Measurements from ENCODE around the gene PTTG1. TPM values are rescaled to one million over a fixed set of nuclear protein-coding genes. Genes with fewer than 3 reads are reported as not detected.

The PTTG1 gene
- total and polyA plus RNA-seq, 2 of the 8 experiments (the other 6 are each of a cell fraction or from before 2014, with no cell fraction given), result 240 to 478 TPM

DNA sequence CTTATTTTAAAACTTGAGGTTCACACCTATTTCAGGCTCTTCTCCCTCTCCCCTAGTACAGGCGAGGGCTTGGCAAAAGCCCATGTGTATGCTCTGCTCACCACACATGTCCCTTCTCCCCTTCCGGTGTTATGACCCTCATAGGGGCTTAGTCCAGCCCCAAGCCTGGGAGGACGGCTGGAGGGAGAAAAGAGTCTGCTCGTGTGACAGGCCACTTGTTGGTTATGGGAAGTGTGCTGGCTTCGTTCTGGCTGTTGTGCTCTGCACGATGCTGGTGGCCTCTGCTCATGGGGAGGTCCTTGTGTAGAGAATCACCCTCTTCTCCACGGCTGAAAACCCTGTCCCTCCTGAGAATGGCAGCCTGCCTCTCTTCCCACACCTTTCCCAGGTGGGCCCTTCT, 11.1 kb downstream of the PTTG1 start:
- no peak overlapping the region for H3K9ac ChIP-seq (replicated peaks in 1 of 4; ENCODE audit: extremely low read depth in 1 of 4, low read depth in 3 of 4, low read length in 3 of 4)
- DNase-seq (ENCODE audit: low read depth in 1 of 2, low spot score in 2 of 2) (no peak), FAIRE-seq (no peak)
- H3K4me2 ChIP-seq (ENCODE audit: insufficient read depth in 1 of 2, low read depth in 2 of 2, low read length in 2 of 2), result no peak overlapping the region
- peaks cover 0 to 17% (median 8%) of the 10 kb centered on the region in 4 experiments; a peak in 6 of 8 replicates for H3K36me3 ChIP-seq (ENCODE audit: control insufficient read depth in 2 of 4, insufficient read depth in 4 of 4, low read length in 3 of 4)
- H2BK20ac ChIP-seq (ENCODE audit: low read length), result no peak overlapping the region
- H2BK120ac ChIP-seq (replicated peaks; ENCODE audit: low read depth, low read length), result no peak overlapping the region
- no peaks in the 10 kb centered on the region; the same call in 1 of the 2 replicates for H3K23me2 ChIP-seq (ENCODE audit: low read depth, low read length)
- H3K23ac ChIP-seq (ENCODE audit: insufficient read length), result no peak overlapping the region
- no peaks in the 10 kb centered on the region; a peak in 1 of 7 replicates for H3K4me1 ChIP-seq (replicated peaks in 1 of 4; ENCODE audit: control insufficient read depth in 3 of 4, insufficient read depth in 4 of 4, low read length in 3 of 4)
- H4K5ac ChIP-seq (ENCODE audit: insufficient read length, low read depth, low read length), result no peak overlapping the region
- H2BK12ac ChIP-seq (ENCODE audit: low read depth, low read length), result no peak overlapping the region
- H2BK5ac ChIP-seq (ENCODE audit: low read depth, low read length), result no peak overlapping the region
- H3K14ac ChIP-seq (ENCODE audit: insufficient read length), result no peak overlapping the region
- no peak overlapping the region for H3K4me3 ChIP-seq (ENCODE audit: extremely low read depth in 1 of 4, insufficient read depth in 2 of 4, low read depth in 3 of 4, low read length in 4 of 4)
- no peaks in the 10 kb centered on the region for H3K79me2 ChIP-seq (ENCODE audit: control insufficient read depth in 1 of 2, insufficient read depth in 2 of 2, low read length in 2 of 2)
- POLR2A ChIA-PET (ENCODE audit: partially characterized antibody), result interaction anchor here (0.6 kb wide), 1 partner anchor 9 kb away, joined by 3 read pairs; no protein-coding TSS in a partner anchor
- H2AK5ac ChIP-seq (ENCODE audit: low read depth, low read length), result no peak overlapping the region
- no peak overlapping the region for H2AFZ ChIP-seq (ENCODE audit: low read length)
- no peaks in the 10 kb centered on the region for H3K9me3 ChIP-seq (ENCODE audit: insufficient read depth in 2 of 2, low read depth in 1 of 2, low read length in 1 of 2)
- no peaks in the 10 kb centered on the region for H4K20me1 ChIP-seq (replicated peaks in 1 of 2; ENCODE audit: control insufficient read depth in 1 of 2, insufficient read depth in 2 of 2, low read length in 2 of 2)
- H3K56ac ChIP-seq (replicated peaks; ENCODE audit: insufficient read length, low read depth, low read length), result no peak overlapping the region
- no peak overlapping the region for H3K27ac ChIP-seq (ENCODE audit: low read depth, low read length)
- CTCF ChIA-PET (ENCODE audit: partially characterized antibody), result no interaction called here
- no peak overlapping the region for H2BK15ac ChIP-seq (ENCODE audit: low read length)
- no peaks in the 10 kb centered on the region for H3K79me1 ChIP-seq (ENCODE audit: low read depth, low read length)
- WGBS, 2 experiments (ENCODE audit: extremely low coverage in 1 of 2, insufficient coverage in 1 of 2, insufficient read length in 1 of 2, insufficient replicate concordance in 2 of 2, low coverage in 1 of 2, low lambda C conversion rate in 2 of 2, missing lambda C conversion rate in 1 of 2), result 81% methylated on average over 7 of the region's 7 CpGs; no CpG with 5 or more reads in 1 of the 2 experiments
- no peak overlapping the region for H4K8ac ChIP-seq (ENCODE audit: extremely low read depth, insufficient read depth, low read length)
- no peak overlapping the region for H3K4ac ChIP-seq (replicated peaks; ENCODE audit: insufficient read length, low read depth, low read length)
- H3K27me3 ChIP-seq (replicated peaks in 1 of 4; ENCODE audit: control insufficient read depth in 3 of 4, extremely low read depth in 1 of 4, insufficient read depth in 3 of 4, low read length in 3 of 4), result no peaks in the 10 kb centered on the region
- H4K91ac ChIP-seq (replicated peaks; ENCODE audit: insufficient read length, low read length), result no peak overlapping the region
- H3K18ac ChIP-seq (ENCODE audit: extremely low read depth, low read length), result no peak overlapping the region
- no peak for TF ChIP-seq CHD2 (IDR thresholded peaks at IDR 0.05; ENCODE audit: low read length)
- TF ChIP-seq EP300 (IDR thresholded peaks at IDR 0.05; ENCODE audit: borderline replicate concordance in 1 of 2, low read depth in 2 of 2, low read length in 2 of 2), result no peak
- no peak for TF ChIP-seq CTBP2 (IDR thresholded peaks at IDR 0.05; ENCODE audit: borderline replicate concordance, insufficient read depth, insufficient read length, low read length)
- TF ChIP-seq CBX5 (IDR thresholded peaks at IDR 0.05; ENCODE audit: low read depth, low read length), result no peak
- no peak for TF ChIP-seq JUN (IDR thresholded peaks at IDR 0.05; ENCODE audit: low read depth, low read length)
- TF ChIP-seq BRCA1 (IDR thresholded peaks at IDR 0.05; ENCODE audit: low read depth, low read length), result no peak
- TF ChIP-seq, protein P1, sequence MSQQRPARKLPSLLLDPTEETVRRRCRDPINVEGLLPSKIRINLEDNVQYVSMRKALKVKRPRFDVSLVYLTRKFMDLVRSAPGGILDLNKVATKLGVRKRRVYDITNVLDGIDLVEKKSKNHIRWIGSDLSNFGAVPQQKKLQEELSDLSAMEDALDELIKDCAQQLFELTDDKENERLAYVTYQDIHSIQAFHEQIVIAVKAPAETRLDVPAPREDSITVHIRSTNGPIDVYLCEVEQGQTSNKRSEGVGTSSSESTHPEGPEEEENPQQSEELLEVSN (IDR thresholded peaks at IDR 0.05), result no peak
- TF ChIP-seq, protein P2, sequence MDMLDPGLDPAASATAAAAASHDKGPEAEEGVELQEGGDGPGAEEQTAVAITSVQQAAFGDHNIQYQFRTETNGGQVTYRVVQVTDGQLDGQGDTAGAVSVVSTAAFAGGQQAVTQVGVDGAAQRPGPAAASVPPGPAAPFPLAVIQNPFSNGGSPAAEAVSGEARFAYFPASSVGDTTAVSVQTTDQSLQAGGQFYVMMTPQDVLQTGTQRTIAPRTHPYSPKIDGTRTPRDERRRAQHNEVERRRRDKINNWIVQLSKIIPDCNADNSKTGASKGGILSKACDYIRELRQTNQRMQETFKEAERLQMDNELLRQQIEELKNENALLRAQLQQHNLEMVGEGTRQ (IDR thresholded peaks at IDR 0.05; ENCODE audit: low read length), result no peak
- TF ChIP-seq SIN3A (conservative IDR thresholded peaks at IDR 0.05 in 1 of 2, IDR thresholded peaks at IDR 0.05 in 1 of 2; ENCODE audit: low read depth in 1 of 2, low read length in 2 of 2), result no peak
- TF ChIP-seq POU5F1 (IDR thresholded peaks at IDR 0.05; ENCODE audit: low read depth, low read length), result no peak
- TF ChIP-seq NANOG (IDR thresholded peaks at IDR 0.05; ENCODE audit: insufficient read depth, low read depth, low read length, poor library complexity, severe bottlenecking), result no peak
- TF ChIP-seq GTF2F1 (IDR thresholded peaks at IDR 0.05; ENCODE audit: borderline replicate concordance, low read depth, low read length), result no peak
